ENCODE measurements around the gene CCDC148. TPM values are rescaled to one million over a fixed set of nuclear protein-coding genes. Genes with fewer than 3 reads are reported as not detected.
"Not testable (repeated sequence)": the region's sequence is repeated elsewhere in the genome, so short reads cannot be mapped to it uniquely, and the experiment has no call there.

Gene CCDC148
- total and polyA plus RNA-seq, 5 donors from 2014 or later, result not detected

DNA sequence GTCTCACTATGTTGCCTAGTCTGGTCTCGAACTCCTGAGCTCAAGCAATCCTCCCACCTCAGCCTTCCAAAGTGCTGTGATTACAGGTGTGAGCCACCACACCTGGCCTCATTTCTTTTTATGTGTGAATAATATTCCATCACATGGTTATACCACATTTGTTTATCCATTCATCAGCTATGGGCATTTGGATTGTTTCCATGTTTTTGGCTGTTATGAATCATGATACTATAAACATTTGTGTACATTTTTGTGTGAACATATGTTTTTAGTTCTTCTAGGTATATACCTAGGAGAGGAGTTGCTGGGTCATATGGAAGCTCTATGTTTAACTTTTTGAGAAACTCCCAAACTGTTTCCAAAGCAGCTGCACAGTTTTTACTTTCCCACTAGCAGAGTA lies 24.6 kb upstream of the CCDC148 start:
- Histone ChIP-seq H3K9me3 (ENCODE audit: control insufficient read depth in 2 of 2, low read length in 2 of 2) (no peaks in the 10 kb centered on the region), H3K27ac (ENCODE audit: insufficient read depth, low read length, poor library complexity, severe bottlenecking) (no peak overlapping the region), H3K4me3 (ENCODE audit: low read depth, low read length) (no peak overlapping the region), H3K4me1 (ENCODE audit: control insufficient read depth, insufficient read depth, low read length, poor library complexity, severe bottlenecking) (peaks cover 22% of the 10 kb centered on the region), H3K36me3 (ENCODE audit: control insufficient read depth, insufficient read depth, low read length) (no peaks in the 10 kb centered on the region), H3K27me3 (ENCODE audit: control insufficient read depth, insufficient read depth, low read length) (no peaks in the 10 kb centered on the region)
- Mint-ChIP-seq H3K36me3 (peaks cover 6% of the 10 kb centered on the region), H3K27ac (no peak overlapping the region), H3K9me3 (peaks cover 0 to 5% (median 0%) of the 10 kb centered on the region in 7 donors), H3K4me1 (peaks cover 20 to 35% (median 34%) of the 10 kb centered on the region in 4 donors), H3K4me3 (no peak overlapping the region), H3K27me3 (no peaks in the 10 kb centered on the region)
- no peak for DNase-seq
- no peak for ATAC-seq (ENCODE audit: low read depth in 2 of 2)

DNA sequence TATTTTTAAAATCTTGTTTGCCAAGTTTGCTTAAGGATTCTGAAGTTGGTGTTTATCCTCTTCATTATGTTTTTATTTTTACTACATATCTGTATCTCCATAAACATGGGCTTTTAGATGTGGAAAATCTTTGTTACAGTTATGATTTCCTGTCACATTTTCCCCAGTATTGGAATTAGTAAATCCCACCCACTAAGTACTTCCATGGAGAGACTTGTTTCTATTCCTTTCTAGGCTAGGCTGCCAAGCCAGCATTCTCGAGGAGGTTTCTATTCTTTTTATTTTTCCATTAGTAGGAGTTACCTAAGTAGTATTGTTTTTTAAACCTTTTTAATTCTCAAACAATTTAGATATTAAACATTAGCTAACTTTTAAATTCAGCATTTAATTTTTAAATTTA lies 22.3 kb upstream of the CCDC148 start:
- Mint-ChIP-seq H3K36me3 (no peaks in the 10 kb centered on the region), H3K4me1 (peaks cover 27 to 49% (median 41%) of the 10 kb centered on the region in 4 donors), H3K27me3 (no peaks in the 10 kb centered on the region), H3K4me3 (no peak overlapping the region), H3K9me3 (peaks cover 0 to 5% (median 0%) of the 10 kb centered on the region in 7 donors), H3K27ac (peak overlapping the region in 2 of 3 donors; percentile 72 to 73)
- Histone ChIP-seq H3K27ac (ENCODE audit: insufficient read depth, low read length, poor library complexity, severe bottlenecking) (no peak overlapping the region), H3K9me3 (ENCODE audit: control insufficient read depth in 2 of 2, low read length in 2 of 2) (no peaks in the 10 kb centered on the region), H3K4me3 (ENCODE audit: low read depth, low read length) (no peak overlapping the region), H3K4me1 (ENCODE audit: control insufficient read depth, insufficient read depth, low read length, poor library complexity, severe bottlenecking) (peaks cover 36% of the 10 kb centered on the region), H3K27me3 (ENCODE audit: control insufficient read depth, insufficient read depth, low read length) (no peaks in the 10 kb centered on the region), H3K36me3 (ENCODE audit: control insufficient read depth, insufficient read depth, low read length) (no peaks in the 10 kb centered on the region)
- no peak for ATAC-seq (ENCODE audit: low read depth in 2 of 2)
- DNase-seq, result no peak

- Histone ChIP-seq H3K27ac (ENCODE audit: insufficient read depth, low read length, poor library complexity, severe bottlenecking) (peak overlapping the region; percentile 62), H3K9me3 (ENCODE audit: control insufficient read depth in 2 of 2, low read length in 2 of 2) (no peaks in the 10 kb centered on the region), H3K4me1 (ENCODE audit: control insufficient read depth, insufficient read depth, low read length, poor library complexity, severe bottlenecking) (peaks cover 36% of the 10 kb centered on the region), H3K4me3 (ENCODE audit: low read depth, low read length) (peak overlapping the region; percentile 32), H3K36me3 (ENCODE audit: control insufficient read depth, insufficient read depth, low read length) (no peaks in the 10 kb centered on the region), H3K27me3 (ENCODE audit: control insufficient read depth, insufficient read depth, low read length) (no peaks in the 10 kb centered on the region)
- Mint-ChIP-seq H3K9me3 (peaks cover 0 to 3% (median 1%) of the 10 kb centered on the region in 7 donors), H3K4me1 (peaks cover 26 to 49% (median 39%) of the 10 kb centered on the region in 4 donors), H3K4me3 (peak overlapping the region in 2 of 4 donors; percentile 16 to 28), H3K27ac (peak overlapping the region; percentile 73 to 93 (median 93)), H3K36me3 (peaks cover 1% of the 10 kb centered on the region), H3K27me3 (no peaks in the 10 kb centered on the region)
- no peak for DNase-seq
- ATAC-seq (ENCODE audit: low read depth in 2 of 2), result no peak
These were observed 21.7 kb upstream of the CCDC148 start for GRCh38 chr2:158478237-158478636.

DNA sequence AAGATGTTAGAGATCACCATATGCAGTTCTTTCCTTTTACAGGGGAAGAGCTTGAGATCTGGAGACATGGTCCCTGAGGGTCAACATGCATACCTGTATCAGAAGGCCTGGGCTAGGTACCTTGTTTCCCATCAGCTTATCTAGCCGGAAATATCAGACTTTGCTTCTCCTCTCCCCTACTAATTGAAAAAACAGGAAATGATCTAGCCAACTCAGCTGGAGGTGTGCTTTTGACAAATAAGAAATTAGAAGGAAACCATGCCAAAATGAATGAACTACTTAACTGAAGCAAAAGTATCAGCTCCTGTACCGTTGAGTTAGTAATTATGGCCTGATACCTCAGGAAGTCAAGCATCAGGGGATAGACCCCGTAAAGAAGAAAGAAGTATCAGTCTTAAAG lies 20.6 kb upstream of the CCDC148 start:
- Histone ChIP-seq H3K4me3 (ENCODE audit: low read depth, low read length) (peak overlapping the region; percentile 75), H3K27me3 (ENCODE audit: control insufficient read depth, insufficient read depth, low read length) (no peaks in the 10 kb centered on the region), H3K4me1 (ENCODE audit: control insufficient read depth, insufficient read depth, low read length, poor library complexity, severe bottlenecking) (peaks cover 36% of the 10 kb centered on the region), H3K36me3 (ENCODE audit: control insufficient read depth, insufficient read depth, low read length) (no peaks in the 10 kb centered on the region), H3K27ac (ENCODE audit: insufficient read depth, low read length, poor library complexity, severe bottlenecking) (peak overlapping the region; percentile 62), H3K9me3 (ENCODE audit: control insufficient read depth in 2 of 2, low read length in 2 of 2) (no peaks in the 10 kb centered on the region)
- Mint-ChIP-seq H3K4me3 (peak overlapping the region in 3 of 4 donors; percentile 0 to 77 (median 68)), H3K27ac (peak overlapping the region; percentile 73 to 93 (median 93)), H3K9me3 (peaks cover 0 to 5% (median 0%) of the 10 kb centered on the region in 7 donors), H3K27me3 (no peaks in the 10 kb centered on the region), H3K4me1 (peaks cover 25 to 48% (median 37%) of the 10 kb centered on the region in 4 donors), H3K36me3 (peaks cover 9% of the 10 kb centered on the region)
- DNase-seq (peak in 2 of 3 donors; percentile 26 to 74), ATAC-seq (ENCODE audit: low read depth in 2 of 2) (peak; percentile 62 to 84)

- not testable (repeated sequence) for H3K27ac ChIP-seq (ENCODE audit: insufficient read depth, low read length, poor library complexity, severe bottlenecking); H3K9me3 ChIP-seq (ENCODE audit: control insufficient read depth in 2 of 2, low read length in 2 of 2); H3K4me3 Mint-ChIP-seq; H3K36me3 ChIP-seq (ENCODE audit: control insufficient read depth, insufficient read depth, low read length); DNase-seq; H3K4me3 ChIP-seq (ENCODE audit: low read depth, low read length); H3K27me3 Mint-ChIP-seq; H3K27me3 ChIP-seq (ENCODE audit: control insufficient read depth, insufficient read depth, low read length); ATAC-seq (ENCODE audit: low read depth in 2 of 2); H3K9me3 Mint-ChIP-seq
- peak overlapping the region; percentile 21 to 79 (median 76) for H3K27ac Mint-ChIP-seq
- peaks cover 23 to 46% (median 41%) of the 10 kb centered on the region in 4 donors for H3K4me1 Mint-ChIP-seq
- peaks cover 36% of the 10 kb centered on the region for H3K4me1 ChIP-seq (ENCODE audit: control insufficient read depth, insufficient read depth, low read length, poor library complexity, severe bottlenecking)
- H3K36me3 Mint-ChIP-seq, result peaks cover 17% of the 10 kb centered on the region
These were observed 18.0 kb upstream of the CCDC148 start for GRCh38 chr2:158474526-158475011.

DNA sequence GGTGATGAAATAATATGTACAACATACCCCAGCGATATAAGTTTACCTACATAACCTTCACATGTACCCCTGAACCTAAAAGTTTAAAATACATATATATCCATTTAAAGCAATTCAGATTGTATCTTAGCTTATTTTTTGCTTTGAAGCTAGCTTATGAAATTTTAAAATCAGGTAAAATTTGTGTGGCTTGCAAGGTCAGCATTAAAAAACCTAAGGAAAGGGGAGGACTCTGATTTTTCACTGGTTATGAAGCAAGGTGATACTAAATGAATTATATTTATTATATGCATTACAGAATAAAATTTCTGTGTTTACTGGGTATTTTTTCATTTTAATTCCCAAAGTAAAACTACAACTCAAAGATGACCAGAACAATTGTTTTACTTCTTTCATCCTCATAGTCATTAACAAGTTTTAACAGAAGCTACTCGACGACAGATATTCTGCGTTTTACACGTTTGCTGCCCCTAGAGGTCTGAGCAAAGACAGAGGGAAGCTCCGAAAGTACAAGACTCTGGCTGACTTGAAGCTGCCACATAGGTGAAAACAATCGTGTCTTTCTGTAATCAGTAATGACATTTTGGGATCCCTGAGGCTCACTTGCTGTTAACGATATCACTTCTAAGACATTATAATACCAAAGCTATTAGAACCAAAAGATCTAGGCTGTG lies 17.3 kb upstream of the CCDC148 start:
- Mint-ChIP-seq H3K27me3 (no peaks in the 10 kb centered on the region), H3K9me3 (peaks cover 0 to 5% (median 0%) of the 10 kb centered on the region in 7 donors), H3K36me3 (peaks cover 21% of the 10 kb centered on the region), H3K4me1 (peaks cover 23 to 45% (median 41%) of the 10 kb centered on the region in 4 donors), H3K27ac (peak overlapping the region in 1 of 3 donors; percentile 79), H3K4me3 (no peak overlapping the region)
- Histone ChIP-seq H3K4me1 (ENCODE audit: control insufficient read depth, insufficient read depth, low read length, poor library complexity, severe bottlenecking) (peaks cover 36% of the 10 kb centered on the region), H3K27me3 (ENCODE audit: control insufficient read depth, insufficient read depth, low read length) (no peaks in the 10 kb centered on the region), H3K4me3 (ENCODE audit: low read depth, low read length) (no peak overlapping the region), H3K36me3 (ENCODE audit: control insufficient read depth, insufficient read depth, low read length) (no peaks in the 10 kb centered on the region), H3K27ac (ENCODE audit: insufficient read depth, low read length, poor library complexity, severe bottlenecking) (no peak overlapping the region), H3K9me3 (ENCODE audit: control insufficient read depth in 2 of 2, low read length in 2 of 2) (no peaks in the 10 kb centered on the region)
- DNase-seq, result no peak
- ATAC-seq (ENCODE audit: low read depth in 2 of 2), result no peak

- Mint-ChIP-seq H3K27ac (peak overlapping the region in 1 of 3 donors; percentile 90), H3K36me3 (peaks cover 21% of the 10 kb centered on the region), H3K4me1 (peaks cover 21 to 41% (median 36%) of the 10 kb centered on the region in 4 donors)
- H3K9me3 Mint-ChIP-seq; H3K27me3 ChIP-seq (ENCODE audit: control insufficient read depth, insufficient read depth, low read length); H3K9me3 ChIP-seq (ENCODE audit: control insufficient read depth in 2 of 2, low read length in 2 of 2); ATAC-seq (ENCODE audit: low read depth in 2 of 2); DNase-seq; H3K36me3 ChIP-seq (ENCODE audit: control insufficient read depth, insufficient read depth, low read length); H3K27me3 Mint-ChIP-seq; H3K4me3 Mint-ChIP-seq; H3K27ac ChIP-seq (ENCODE audit: insufficient read depth, low read length, poor library complexity, severe bottlenecking); H3K4me3 ChIP-seq (ENCODE audit: low read depth, low read length): not testable (repeated sequence)
- peaks cover 34% of the 10 kb centered on the region for H3K4me1 ChIP-seq (ENCODE audit: control insufficient read depth, insufficient read depth, low read length, poor library complexity, severe bottlenecking)
These were observed 16.7 kb upstream of the CCDC148 start for GRCh38 chr2:158473300-158473699.

- ATAC-seq (ENCODE audit: low read depth in 2 of 2); H3K27ac Mint-ChIP-seq; H3K27ac ChIP-seq (ENCODE audit: insufficient read depth, low read length, poor library complexity, severe bottlenecking); H3K9me3 Mint-ChIP-seq; H3K36me3 ChIP-seq (ENCODE audit: control insufficient read depth, insufficient read depth, low read length); H3K4me3 Mint-ChIP-seq; H3K27me3 ChIP-seq (ENCODE audit: control insufficient read depth, insufficient read depth, low read length); H3K9me3 ChIP-seq (ENCODE audit: control insufficient read depth in 2 of 2, low read length in 2 of 2); H3K4me3 ChIP-seq (ENCODE audit: low read depth, low read length); DNase-seq; H3K27me3 Mint-ChIP-seq: not testable (repeated sequence)
- Mint-ChIP-seq H3K4me1 (peaks cover 18 to 36% (median 33%) of the 10 kb centered on the region in 4 donors), H3K36me3 (peaks cover 21% of the 10 kb centered on the region)
- peaks cover 30% of the 10 kb centered on the region for H3K4me1 ChIP-seq (ENCODE audit: control insufficient read depth, insufficient read depth, low read length, poor library complexity, severe bottlenecking)
These were observed 16.3 kb upstream of the CCDC148 start for GRCh38 chr2:158472829-158473228.

All from CD4-positive, CD25-positive, alpha-beta regulatory T cell (primary cell).